ENCODE results near the gene TREX2.

The TREX2 gene

GRCh38 chrX:153476666-153477363 lies 31.0 kb upstream of the TREX2 start:
- ChIA-PET POLR2A (no interaction called here), CTCF (no interaction called here)
- no peak for DNase-seq (ENCODE audit: extremely low spot score)

DNA sequence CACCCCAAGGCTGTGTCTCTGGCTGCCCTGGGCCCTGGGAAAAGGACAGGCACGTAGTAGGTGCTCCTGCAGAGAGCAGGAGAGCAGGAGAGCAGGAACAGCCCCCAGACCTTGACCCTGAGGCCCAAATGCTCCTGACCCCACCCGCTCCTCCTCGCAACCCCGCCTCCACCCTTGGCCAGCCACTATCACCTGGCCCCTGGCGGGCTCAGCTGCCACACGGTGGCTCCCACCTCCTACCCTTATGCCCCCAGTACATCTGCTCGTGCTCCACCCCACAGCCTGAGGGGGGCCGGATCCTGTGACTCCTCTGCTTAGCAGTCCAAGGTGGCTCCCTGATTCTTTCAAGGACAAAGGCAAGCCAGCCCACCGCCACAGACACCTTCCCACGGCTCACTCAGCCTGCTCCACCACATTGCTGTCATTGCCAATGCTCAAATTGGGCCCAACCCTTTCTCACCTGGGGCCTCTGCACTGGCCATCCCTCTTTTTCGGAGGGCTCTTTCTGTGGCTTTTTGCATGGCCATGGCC lies 30.0 kb upstream of the TREX2 start:
- ChIA-PET POLR2A (no interaction called here), CTCF (no interaction called here)
- no peak for TF ChIP-seq CTCF (IDR thresholded peaks at IDR 0.05; ENCODE audit: control extremely low read depth, extremely low read depth, low read depth, missing control alignments)
- no peak for DNase-seq (ENCODE audit: extremely low spot score)

More at GRCh38 chrX:153476666-153477363, 31.0 kb upstream of the TREX2 start:
- no peak for TF ChIP-seq CTCF (IDR thresholded peaks at IDR 0.05; ENCODE audit: control extremely low read depth, extremely low read depth, low read depth, missing control alignments)

GRCh38 chrX:153475271-153475670 lies 29.4 kb upstream of the TREX2 start:
- ChIA-PET POLR2A (no interaction called here), CTCF (no interaction called here)
- no peak for TF ChIP-seq CTCF (IDR thresholded peaks at IDR 0.05; ENCODE audit: control extremely low read depth, extremely low read depth, low read depth, missing control alignments)
- no peak for DNase-seq (ENCODE audit: extremely low spot score)

DNA sequence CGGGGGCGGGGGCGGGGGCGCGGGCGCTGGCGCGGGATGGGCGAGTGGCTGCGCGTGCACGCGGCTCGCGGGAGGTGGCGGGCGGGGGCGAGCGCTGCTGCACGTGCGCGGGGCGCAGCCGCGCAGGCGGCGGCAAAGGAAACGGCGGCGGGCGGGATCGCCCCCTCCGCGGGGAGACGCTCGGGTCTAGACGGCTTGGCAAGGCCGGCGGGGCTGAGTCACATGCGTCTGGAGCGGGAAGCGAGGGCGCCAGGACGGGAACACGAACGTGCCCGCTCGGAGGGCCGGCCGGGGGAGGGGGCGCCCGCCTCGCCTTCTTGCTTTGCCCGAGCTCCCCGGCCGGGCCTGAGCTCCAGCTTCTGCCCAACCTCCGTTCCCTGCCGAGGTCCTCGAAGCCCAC lies 28.9 kb upstream of the TREX2 start:
- CTCF ChIA-PET, result no interaction called here
- POLR2A ChIA-PET, result no interaction called here
- TF ChIP-seq CTCF (IDR thresholded peaks at IDR 0.05; ENCODE audit: control extremely low read depth, extremely low read depth, low read depth, missing control alignments), result no peak
- no peak for DNase-seq (ENCODE audit: extremely low spot score)

- no peak for TF ChIP-seq CTCF (IDR thresholded peaks at IDR 0.05; ENCODE audit: control extremely low read depth, extremely low read depth, low read depth, missing control alignments)
- CTCF ChIA-PET, result no interaction called here
- POLR2A ChIA-PET, result no interaction called here
- DNase-seq (ENCODE audit: extremely low spot score), result no peak
Measured at GRCh38 chrX:153474266-153474665, 28.4 kb upstream of the TREX2 start.

GRCh38 chrX:153473126-153473525 lies 27.3 kb upstream of the TREX2 start:
- no peak for DNase-seq (ENCODE audit: extremely low spot score)
- ChIA-PET POLR2A (no interaction called here), CTCF (interaction anchor here (0.9 to 3.7 kb wide), 2 partner anchors 15 to 34 kb away, joined by 4 to 15 read pairs; no protein-coding TSS in a partner anchor)
- TF ChIP-seq CTCF (IDR thresholded peaks at IDR 0.05; ENCODE audit: control extremely low read depth, extremely low read depth, low read depth, missing control alignments), result no peak

All from GM10248 (cell line).